ENCODE data around the gene SUMF1. TPM values are rescaled to one million over a fixed set of nuclear protein-coding genes. Genes with fewer than 3 reads are reported as not detected.
A peak's percentile ranks its signal among the peaks of the same experiment; 100 is the strongest.

Gene SUMF1
- total RNA-seq, 1 donor from 2014 or later = 21.7 TPM

GRCh38 chr3:4394567-4394966, 72.5 kb downstream of the SUMF1 start:
- DNase-seq (ENCODE audit: low spot score) = no peak
- no peak for ATAC-seq

DNA sequence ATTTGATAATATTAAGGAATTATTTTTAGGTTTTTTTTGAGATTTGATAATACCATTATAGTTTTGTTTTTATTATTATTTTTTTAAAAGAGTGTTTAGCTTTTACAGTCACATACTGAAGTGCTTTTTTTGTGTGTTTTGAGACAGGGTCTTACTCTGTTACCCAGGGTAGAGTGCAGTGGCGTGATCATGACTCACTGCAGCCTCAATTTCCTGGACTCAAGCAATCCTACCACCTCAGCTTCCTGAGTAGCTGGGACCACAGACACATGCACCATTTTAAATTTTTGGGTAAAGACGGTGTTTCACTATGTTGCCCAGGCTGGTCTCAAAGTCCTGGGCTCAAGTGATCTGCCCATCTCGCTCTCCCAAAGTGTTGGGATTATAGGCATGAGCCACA, 73.0 kb downstream of the SUMF1 start:
- no peak for ATAC-seq
- DNase-seq (ENCODE audit: low spot score) = no peak

DNA sequence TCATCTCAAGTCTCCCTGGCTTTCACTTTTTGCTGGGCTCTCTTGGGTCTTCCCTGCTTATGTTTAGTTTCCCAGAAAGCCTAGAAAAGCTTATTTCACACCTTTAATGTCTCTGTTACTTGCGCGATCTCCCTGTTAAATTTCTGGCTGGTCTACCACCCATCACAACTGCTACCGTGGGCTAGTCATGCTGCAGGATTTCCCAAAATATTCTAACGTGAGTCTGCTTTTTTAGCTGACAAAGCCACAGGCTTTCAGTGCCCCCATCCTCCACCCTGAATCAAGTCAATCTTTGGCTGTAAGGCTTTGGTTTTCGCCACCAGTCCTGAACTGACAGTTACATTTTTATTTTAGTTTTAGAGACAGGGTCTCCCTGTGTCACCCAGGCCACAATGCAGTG, 74.1 kb downstream of the SUMF1 start:
- ATAC-seq (no peak), DNase-seq (ENCODE audit: low spot score) (no peak)

DNA sequence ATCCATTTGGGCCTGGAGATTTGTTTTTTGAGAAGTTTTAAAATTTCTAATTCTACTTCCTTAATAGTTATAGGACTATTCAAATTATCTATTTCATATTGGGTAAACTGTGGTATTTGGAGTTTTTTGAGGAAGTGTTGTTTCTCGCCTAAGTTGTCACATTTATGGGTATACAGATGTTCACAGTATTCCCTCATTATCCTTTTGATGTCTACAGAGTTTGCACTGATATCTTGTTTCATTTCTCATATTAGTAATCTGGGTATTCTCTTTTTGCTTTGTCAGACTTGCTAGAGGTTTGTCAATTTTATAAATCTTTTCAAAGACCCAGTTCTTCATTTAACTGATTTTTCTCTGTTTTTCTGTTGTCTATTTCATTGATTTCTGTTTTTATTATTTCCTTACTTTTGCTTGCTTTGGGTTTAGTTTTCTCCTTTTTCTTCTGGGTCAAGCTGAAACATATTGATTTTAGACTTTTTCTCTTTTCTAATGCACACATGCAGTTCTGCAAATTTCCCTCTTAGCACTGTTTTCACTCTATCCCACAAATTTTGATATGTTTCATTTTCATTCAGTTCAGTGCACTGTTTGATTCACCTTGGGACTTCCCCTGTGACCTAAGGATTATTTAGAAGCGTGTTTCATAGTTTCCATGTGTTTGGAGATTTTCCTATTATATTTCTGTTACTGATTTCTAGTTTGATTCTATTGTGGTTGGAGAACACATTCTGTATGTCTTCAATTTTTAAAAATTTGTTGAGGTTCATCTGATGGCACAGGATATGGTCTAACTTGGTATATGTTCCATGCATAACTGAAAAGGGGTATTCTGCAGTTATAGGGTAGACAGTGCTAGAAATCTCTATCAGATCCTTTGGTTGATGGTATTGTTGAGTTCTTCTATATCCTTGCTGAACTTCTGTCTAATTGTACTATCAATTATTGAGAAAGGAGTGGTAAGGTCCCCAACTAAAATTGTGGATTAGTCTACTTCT, 79.6 kb downstream of the SUMF1 start:
- ATAC-seq (no peak), DNase-seq (ENCODE audit: low spot score) (no peak)

DNA sequence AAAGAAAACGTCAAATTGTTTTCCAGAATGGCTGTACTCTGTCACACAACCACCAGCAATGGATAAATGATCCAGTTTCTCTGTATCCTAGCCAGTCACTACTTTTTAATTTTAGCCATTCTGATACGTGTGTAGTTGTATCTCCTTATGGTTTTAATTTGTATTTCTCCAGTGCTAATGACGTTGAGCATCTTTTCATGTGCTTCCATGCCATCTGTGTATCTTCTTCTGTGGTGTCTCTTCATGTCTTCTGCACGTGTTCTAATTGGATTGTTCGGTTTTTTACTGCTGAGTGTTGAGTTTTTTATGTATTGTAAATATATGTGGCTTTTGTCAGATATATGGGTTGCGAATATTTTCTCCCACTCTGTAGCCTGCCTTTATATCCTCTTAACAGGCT, 81.9 kb downstream of the SUMF1 start:
- DNase-seq (ENCODE audit: low spot score) (no peak), ATAC-seq (no peak)

GRCh38 chr3:4380013-4380412, 87.1 kb downstream of the SUMF1 start:
- DNase-seq (ENCODE audit: low spot score) (no peak), ATAC-seq (no peak)

- DNase-seq (ENCODE audit: low spot score) = no peak
- ATAC-seq = no peak
Observed at GRCh38 chr3:4376499-4376898, 90.6 kb downstream of the SUMF1 start.

DNA sequence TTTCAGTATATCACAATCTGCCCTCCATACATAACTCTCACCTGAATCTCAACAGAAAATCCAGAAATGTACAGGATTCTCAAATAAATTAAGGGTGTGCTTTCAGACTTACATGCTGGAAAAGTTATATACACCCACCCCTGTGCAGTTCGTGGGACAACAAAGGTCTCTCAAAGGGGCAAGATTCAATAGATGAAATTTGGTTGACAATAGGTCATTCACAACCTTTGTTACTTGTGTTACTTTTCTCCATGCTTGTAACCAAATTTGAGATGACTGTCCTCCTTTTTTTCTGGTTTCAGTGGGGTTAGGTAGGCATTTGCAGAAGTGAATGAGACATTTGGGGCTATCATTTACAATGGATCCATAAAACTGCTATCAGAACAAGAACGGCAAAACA, 91.2 kb downstream of the SUMF1 start:
- ATAC-seq (no peak), DNase-seq (ENCODE audit: low spot score) (no peak)

- no peak for ATAC-seq
- no peak for DNase-seq (ENCODE audit: low spot score)
Observed at GRCh38 chr3:4373669-4374068, 93.4 kb downstream of the SUMF1 start.

DNA sequence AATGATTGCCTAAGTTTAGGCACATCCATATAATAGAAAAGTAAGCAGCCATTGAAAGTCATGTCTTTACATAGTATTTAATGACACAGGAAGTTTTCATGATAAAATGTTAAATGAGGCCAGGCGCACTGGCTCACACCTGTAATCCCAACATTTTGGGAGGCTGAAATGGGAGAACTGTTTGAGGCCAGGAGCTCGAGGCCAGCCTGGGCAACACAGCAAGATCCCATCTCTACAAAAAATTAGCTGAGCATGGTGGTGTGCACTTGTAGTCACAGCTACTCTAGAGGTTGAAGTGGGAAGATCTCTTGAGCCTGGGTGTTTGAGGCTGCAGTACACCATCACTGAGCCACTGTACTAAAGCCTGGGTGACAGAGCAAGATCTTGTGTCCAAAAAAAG, 104.5 kb downstream of the SUMF1 start:
- ATAC-seq (no peak), DNase-seq (ENCODE audit: low spot score) (no peak)

DNA sequence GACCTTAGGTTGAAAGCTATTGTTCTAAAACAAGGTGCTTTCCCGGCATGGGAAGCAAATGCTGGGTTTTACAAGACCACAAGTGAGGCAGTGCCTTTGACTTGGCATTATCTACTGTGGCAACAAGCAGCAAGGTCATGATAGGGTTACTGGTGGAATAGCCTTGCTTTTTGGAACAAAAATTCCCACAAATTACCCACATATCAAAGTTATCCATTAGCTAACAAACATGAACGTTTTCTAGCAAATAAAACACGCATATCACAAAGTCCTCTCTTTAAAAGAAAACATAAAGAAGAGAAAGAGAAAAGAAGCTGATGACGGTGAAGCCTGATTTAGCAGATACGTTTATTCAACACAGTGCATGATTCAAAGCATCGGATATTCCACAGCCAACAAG, 106.3 kb downstream of the SUMF1 start:
- peak; percentile 45 for ATAC-seq
- no peak for DNase-seq (ENCODE audit: low spot score)

DNA sequence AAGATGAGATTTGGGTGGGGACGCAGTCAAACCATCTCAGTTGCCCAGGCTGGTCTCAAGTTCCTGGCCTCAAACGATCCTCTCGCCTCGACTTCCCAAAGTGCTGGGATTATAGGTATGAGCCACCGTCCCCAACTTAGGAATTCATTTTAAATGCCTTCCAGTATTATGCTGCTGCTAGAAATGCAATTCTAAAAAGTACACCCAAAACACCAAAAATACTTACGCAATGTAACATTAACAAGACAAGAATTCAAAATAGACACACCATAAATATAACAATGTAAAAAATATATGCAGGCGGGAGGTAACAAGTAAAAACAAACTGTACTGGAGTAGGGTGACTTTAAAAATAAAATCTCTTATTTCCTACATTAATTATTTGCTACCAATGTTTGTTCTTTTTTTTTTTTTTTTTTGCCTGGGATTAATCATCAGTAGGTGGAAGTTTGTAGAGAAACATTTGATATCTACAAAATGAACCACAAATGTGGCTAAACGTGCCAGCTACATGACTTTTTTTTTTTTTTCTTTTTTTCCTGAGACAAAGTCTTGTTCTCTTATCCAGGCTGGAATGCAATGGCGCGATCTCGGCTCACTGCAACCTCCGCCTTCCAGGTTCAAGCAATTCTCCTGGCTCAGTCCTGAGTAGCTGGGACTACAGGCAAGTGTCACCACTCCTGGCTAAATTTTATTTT, 107.1 kb downstream of the SUMF1 start:
- ATAC-seq (no peak), DNase-seq (ENCODE audit: low spot score) (no peak)

GRCh38 chr3:4358273-4358672, 108.8 kb downstream of the SUMF1 start:
- ATAC-seq = no peak
- no peak for DNase-seq (ENCODE audit: low spot score)

DNA sequence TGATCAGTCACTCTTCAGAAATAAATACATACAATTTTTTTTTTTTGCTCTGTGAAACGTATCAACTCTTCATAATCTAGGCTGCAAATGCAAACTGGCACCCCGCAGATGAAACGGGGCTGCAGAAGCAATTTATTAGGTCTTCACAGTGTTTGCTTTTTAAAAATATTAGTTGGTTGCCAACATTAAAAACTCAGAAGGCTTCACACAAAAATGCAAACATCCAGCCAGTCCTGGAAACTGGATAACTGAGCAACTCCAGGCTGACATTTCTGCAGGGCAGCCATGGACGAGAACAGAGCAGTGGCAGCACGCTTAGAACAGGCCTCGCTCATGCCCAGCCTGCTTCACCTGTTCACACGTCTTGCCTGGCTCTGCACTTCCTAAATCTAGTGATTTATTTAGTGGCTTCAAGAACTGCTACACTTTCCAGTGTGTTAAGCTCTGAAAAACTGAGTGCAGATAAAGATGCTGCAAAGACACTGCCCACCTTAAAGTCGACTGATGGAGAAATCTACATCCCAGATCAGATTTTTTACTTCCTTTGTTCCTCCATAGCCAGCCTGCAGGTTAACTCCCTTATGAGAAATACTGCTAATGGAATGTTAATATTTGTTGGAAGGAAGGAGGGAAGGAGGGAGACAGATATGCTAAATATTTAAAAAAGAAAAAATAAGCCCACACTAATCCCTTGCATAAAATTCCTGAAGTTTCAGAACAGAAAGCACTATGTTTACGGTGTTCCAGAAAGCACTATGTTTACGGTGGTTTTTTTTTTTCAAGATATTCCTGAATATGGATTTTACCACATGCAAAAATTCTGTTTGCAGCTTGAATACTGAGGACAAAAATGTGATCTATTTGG, 110.3 kb downstream of the SUMF1 start:
- ATAC-seq = no peak
- DNase-seq (ENCODE audit: low spot score) = no peak

DNA sequence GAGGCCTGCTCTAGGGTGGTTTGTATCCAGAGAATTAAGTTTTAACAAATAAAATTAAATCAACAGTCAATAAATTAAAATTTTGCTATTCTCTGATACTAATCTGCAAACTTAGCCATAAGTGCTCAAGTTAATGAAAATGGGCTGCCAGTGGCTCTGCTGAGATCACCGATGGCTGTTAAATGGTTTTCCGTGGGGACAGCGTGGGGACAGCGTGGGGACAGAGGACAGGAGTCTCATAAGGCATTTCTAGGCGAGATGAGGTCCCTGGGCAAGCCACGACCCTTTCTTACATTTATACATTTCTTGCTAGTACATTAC, 110.9 kb downstream of the SUMF1 start:
- no peak for ATAC-seq
- DNase-seq (ENCODE audit: low spot score) = no peak

DNA sequence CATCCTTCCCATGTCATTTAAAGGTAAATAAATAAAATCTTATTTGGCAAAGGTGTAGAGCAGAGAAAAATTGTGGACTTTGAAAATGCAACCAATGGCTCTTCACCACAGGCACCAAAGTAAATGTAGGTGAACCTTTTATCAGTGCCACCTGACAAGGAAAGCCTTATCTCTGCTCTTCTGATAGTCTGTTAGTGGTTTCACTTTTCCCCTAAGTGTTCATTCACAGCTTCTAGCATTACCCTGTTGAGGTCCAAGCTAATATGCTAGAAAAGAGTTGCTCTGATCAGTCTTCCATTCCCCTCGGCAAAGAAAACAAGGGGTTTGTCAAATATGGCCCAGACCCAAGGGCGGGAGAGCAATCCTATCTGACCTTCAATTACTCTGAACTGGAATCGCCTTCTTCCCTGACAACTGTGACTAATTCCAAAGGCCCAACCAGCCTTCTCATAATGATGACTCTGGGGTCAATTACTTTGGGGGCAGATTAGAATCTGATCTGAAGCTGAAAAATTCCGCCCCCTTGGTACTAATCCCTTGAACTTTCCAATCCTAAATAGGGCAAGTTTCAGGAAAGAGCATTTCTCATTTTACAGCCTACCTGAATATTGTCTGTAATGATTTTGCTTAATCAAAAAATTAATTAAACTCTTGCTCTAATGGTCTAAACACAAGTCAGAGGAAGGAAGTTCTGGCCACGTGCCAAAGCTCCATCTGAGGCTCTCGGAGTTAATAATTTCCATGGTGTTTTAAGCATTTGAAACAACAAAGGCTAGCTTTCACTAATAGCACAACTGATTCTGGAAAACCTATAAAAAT, 111.5 kb downstream of the SUMF1 start:
- ATAC-seq (peak; percentile 79), DNase-seq (ENCODE audit: low spot score) (peak; percentile 58)

GRCh38 chr3:4351872-4352271, 115.2 kb downstream of the SUMF1 start:
- ATAC-seq = no peak
- no peak for DNase-seq (ENCODE audit: low spot score)

DNA sequence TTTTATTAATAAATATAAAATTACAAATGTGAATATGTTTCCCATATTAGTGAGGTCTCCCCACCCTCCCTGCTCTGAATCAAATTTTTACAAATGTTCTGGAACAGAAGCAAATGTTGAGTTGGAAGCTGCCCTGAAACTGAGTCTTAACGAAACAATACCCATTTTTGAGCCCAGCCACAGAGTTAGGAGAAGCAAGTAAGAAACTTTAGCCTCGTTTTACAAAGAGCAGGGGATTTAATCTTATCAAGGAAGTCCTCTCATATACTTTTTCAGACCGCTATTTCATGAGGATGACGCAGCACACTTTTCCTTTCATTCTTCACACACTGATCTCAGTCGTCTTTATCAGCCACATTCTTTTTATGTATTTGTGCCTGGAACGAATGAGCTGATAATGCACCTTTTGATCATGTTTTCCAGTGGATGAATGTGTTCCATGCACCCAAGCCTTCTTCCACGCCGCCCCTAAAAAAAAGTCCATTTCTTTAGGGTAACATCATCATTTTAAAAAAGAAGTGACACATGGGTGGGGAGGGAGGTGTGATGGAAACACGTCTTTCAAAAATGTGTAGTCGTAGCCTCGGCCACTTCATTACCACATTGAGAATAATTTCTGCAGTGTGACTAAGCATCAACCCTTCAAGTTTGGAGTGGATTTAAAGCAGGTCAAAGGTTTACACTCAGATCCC, 115.8 kb downstream of the SUMF1 start:
- no peak for ATAC-seq

GRCh38 chr3:4350789-4351163, 116.3 kb downstream of the SUMF1 start:
- DNase-seq (ENCODE audit: low spot score) (peak; percentile 55), ATAC-seq (peak; percentile 98)

More for the DNA sequence above, 115.8 kb downstream of the SUMF1 start:
- no peak for DNase-seq (ENCODE audit: low spot score)

- no peak for DNase-seq (ENCODE audit: low spot score)
- ATAC-seq = no peak
Observed at GRCh38 chr3:4343258-4343657, 123.8 kb downstream of the SUMF1 start.

Measured in left lobe of liver (tissue), 2 donors.